ENCODE measurements around the gene GRAP.
"Not testable (repeated sequence)": the region's sequence is repeated elsewhere in the genome, so short reads cannot be mapped to it uniquely, and the experiment has no call there.

- TF ChIP-seq CTCF (IDR thresholded peaks at IDR 0.05; ENCODE audit: low read length); EZH2 (IDR thresholded peaks at IDR 0.05; ENCODE audit: borderline replicate concordance, low read length): not testable (repeated sequence)
Measured at GRCh38 chr17:19076398-19077192, 29.8 kb upstream of the GRAP start.

Measured in OCI-LY1 (cell line).